Mucosa of descending colon (tissue), 3 donors: ENCODE results near the gene ARHGEF28. TPM values are rescaled to one million over a fixed set of nuclear protein-coding genes. Genes with fewer than 3 reads are reported as not detected.

ENCODE experiments used
- ATAC-seq: fragments of 200-7000 bp; cut with Tn5 transposase; one replicate; pipeline ENCODE4 v1.9.1; 2020; ENCODE audit warnings: mild to moderate bottlenecking, moderate library complexity
- DNase-seq, 3 donors: peaks; one replicate each; pipeline ENCODE4 v3.0.0-alpha.2; 2020
- H3K36me3 ChIP-seq: fragments of 200-600 bp; one replicate; pipeline ENCODE4 v1.8.0; 2021; ENCODE audit warnings: low read depth, mild to moderate bottlenecking
- H3K4me1 ChIP-seq: fragments of 200-600 bp; one replicate; pipeline ENCODE4 v1.8.0; 2021; ENCODE audit warnings: low read depth, mild to moderate bottlenecking
- H3K4me3 ChIP-seq: fragments of 200-600 bp; one replicate; pipeline ENCODE4 v1.8.0; 2021; ENCODE audit warnings: mild to moderate bottlenecking
- H3K9me3 ChIP-seq: fragments of 200-600 bp; one replicate; pipeline ENCODE4 v1.8.0; 2021; ENCODE audit warnings: mild to moderate bottlenecking
- intact Hi-C, 2 donors: fragments of 100-400 bp; cut with DNase I in 1 of 2; cut with micrococcal nuclease in 1 of 2; formaldehyde crosslinking; loops; one replicate each; pipeline versions ENCODE4 v1.11.0 to v1.11.1; 2022; cut with DNase I, micrococcal nuclease
- total RNA-seq, 3 donors: library from RNA; stranded (reverse); fragmentation: NEBNext Ultra II Directional in 2 of 3; extraction: Animal tissue kit (Norgen Biotek cat#: 25700) in 2 of 3; gene quantifications; one replicate each; pipeline versions ENCODE4 v1.2.1 to v1.2.4, GENCODE V29; 2021 to 2023
- TF ChIP-seq, protein P1 (sequence below): fragments of 200-600 bp; IDR thresholded peaks from one replicate; pipeline ENCODE4 v1.8.0; 2022; ENCODE audit warnings: antibody characterized with exemption, mild to moderate bottlenecking
- donor health status: DM: no; HTN: no; CAD: no; lungs with moderate emphysema.
- donor health status: DM: no; HTN: no; CAD: no.
- donor health status: DM: no; HTN: yes; CAD: no.

The ARHGEF28 gene
- total RNA-seq, 3 donors from 2014 or later, result 5.4 to 21.7 (median 11.6) TPM

DNA sequence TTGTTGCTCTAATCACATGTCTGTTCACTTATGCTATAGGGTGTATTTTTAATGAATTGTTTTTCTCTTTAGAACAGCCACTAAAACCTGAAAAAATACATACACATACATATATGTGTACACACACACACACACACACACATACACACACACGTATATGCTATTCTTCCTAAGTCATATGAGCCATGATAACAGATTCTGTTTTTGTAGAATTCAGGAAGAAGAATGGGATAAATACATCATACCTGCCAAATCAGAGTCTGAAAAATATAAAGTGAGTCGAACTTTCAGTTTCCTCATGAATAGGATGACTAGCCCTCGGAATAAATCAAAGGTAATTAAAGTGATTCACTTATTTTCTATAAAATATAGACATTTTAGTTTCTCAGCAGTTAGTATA lies 231.4 kb downstream of the ARHGEF28 start:
- no peaks in the 10 kb centered on the region for H3K4me1 ChIP-seq
- DNase-seq (no peak), ATAC-seq (no peak)
- intact Hi-C loops, result no loop called here
- no peak overlapping the region for H3K4me3 ChIP-seq
- no peaks in the 10 kb centered on the region for H3K36me3 ChIP-seq
- TF ChIP-seq, protein P1, sequence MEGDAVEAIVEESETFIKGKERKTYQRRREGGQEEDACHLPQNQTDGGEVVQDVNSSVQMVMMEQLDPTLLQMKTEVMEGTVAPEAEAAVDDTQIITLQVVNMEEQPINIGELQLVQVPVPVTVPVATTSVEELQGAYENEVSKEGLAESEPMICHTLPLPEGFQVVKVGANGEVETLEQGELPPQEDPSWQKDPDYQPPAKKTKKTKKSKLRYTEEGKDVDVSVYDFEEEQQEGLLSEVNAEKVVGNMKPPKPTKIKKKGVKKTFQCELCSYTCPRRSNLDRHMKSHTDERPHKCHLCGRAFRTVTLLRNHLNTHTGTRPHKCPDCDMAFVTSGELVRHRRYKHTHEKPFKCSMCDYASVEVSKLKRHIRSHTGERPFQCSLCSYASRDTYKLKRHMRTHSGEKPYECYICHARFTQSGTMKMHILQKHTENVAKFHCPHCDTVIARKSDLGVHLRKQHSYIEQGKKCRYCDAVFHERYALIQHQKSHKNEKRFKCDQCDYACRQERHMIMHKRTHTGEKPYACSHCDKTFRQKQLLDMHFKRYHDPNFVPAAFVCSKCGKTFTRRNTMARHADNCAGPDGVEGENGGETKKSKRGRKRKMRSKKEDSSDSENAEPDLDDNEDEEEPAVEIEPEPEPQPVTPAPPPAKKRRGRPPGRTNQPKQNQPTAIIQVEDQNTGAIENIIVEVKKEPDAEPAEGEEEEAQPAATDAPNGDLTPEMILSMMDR, result no peak
- no peaks in the 10 kb centered on the region for H3K9me3 ChIP-seq

DNA sequence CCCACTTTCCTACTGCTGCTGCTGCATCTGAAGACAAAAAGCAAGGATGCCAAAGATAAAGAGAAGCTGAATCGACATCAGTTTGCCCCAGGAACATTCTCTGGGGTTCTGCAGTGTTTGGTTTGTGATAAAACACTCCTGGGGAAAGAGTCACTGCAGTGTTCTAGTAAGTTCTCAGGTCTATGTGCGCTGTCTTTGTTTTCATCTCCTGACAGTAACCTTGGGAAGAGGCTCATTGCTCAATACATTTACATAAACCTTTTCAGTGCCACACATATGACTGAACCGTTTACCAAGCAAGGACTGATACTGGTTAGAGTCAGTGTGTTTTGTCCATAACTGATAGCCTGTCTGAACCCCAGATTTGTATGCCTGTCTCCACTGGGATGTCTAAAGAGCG lies 232.1 kb downstream of the ARHGEF28 start:
- ATAC-seq (no peak), DNase-seq (no peak)
- H3K4me3 ChIP-seq, result no peak overlapping the region
- TF ChIP-seq, protein P1, result no peak
- no peaks in the 10 kb centered on the region for H3K4me1 ChIP-seq
- no peaks in the 10 kb centered on the region for H3K36me3 ChIP-seq
- intact Hi-C loops, result no loop called here
- H3K9me3 ChIP-seq, result no peaks in the 10 kb centered on the region

DNA sequence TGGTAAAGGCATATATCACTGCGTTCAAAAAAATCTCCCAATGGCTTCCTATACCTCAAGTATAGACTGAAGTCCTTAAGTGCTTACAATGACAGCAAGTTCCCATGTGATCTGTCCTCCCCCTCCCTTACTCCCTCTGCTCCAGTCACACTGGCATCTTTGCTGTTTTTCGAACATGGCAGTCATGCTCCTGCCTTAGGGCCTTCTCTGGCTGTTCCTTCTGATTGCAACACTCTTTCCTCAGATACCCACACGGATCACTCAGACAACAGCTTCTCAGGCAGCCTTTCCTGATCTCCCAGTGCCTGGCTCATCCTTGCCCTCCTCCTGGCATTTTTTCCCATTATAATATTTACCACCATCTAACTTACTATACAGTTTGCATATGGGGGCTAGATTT lies 232.8 kb downstream of the ARHGEF28 start:
- Histone ChIP-seq H3K36me3 (no peaks in the 10 kb centered on the region), H3K4me1 (no peaks in the 10 kb centered on the region), H3K4me3 (no peak overlapping the region), H3K9me3 (no peaks in the 10 kb centered on the region)
- ATAC-seq, result no peak
- intact Hi-C loops, result no loop called here
- DNase-seq, result no peak
- TF ChIP-seq, protein P1, result no peak

DNA sequence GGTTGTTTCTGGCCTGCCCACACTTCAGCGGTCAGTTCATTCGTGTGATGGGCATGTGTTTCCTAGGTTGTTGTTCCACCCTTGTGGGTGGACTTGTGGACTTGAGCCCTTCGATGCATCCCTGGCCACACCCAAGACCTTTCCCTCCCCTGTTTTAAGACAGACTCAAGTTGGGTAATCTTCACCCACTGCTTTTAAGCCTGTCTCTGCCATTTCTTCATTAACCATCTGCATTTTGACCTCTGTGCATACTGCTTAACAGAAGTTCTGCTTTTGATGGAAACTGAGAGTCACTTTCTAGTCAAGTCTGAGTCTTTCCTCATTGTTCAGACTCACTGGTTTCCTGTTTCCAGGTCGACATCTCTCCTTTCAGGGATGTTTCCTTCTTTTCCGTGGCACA lies 233.7 kb downstream of the ARHGEF28 start:
- no peak for ATAC-seq

DNA sequence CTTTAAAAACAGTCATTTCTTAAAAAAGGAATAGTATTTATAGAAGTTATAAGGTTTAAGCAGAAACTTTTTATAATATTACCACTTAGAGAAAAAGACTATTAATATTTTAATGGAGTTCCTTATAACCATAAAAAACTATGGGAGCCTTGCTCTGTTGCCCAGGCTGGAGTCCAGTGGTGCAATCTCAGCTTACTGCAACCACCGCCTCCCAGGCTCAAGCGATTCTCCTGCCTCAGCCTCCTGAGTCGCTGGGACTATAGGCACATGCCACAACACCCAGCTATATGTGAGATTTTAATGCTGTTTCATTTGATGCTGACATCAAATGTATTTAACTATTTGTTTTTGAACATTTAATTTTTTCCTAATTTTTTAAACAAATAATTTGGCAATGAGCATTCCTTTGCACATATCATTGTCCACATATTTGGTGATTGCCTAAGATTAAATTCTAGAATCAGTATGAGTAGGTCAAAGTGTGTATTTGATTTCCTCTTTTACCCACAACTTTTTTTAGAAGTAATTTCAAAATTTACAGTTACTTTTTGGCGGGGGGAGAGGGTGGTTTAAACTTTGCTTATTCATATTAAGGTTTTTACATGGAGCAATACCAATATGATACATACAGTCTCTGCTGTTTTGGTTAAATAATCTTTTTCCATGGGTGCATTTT lies 235.5 kb downstream of the ARHGEF28 start:
- intact Hi-C loops, result no loop called here
- DNase-seq (no peak), ATAC-seq (no peak)
- H3K9me3 ChIP-seq, result no peaks in the 10 kb centered on the region
- no peaks in the 10 kb centered on the region for H3K4me1 ChIP-seq
- TF ChIP-seq, protein P1, result no peak
- H3K36me3 ChIP-seq, result no peaks in the 10 kb centered on the region
- no peak overlapping the region for H3K4me3 ChIP-seq

More for the DNA sequence above, 233.7 kb downstream of the ARHGEF28 start:
- Histone ChIP-seq H3K36me3 (no peaks in the 10 kb centered on the region), H3K4me1 (no peaks in the 10 kb centered on the region), H3K4me3 (no peak overlapping the region), H3K9me3 (no peaks in the 10 kb centered on the region)
- intact Hi-C loops, result no loop called here
- TF ChIP-seq, protein P1, result no peak
- DNase-seq, result no peak

DNA sequence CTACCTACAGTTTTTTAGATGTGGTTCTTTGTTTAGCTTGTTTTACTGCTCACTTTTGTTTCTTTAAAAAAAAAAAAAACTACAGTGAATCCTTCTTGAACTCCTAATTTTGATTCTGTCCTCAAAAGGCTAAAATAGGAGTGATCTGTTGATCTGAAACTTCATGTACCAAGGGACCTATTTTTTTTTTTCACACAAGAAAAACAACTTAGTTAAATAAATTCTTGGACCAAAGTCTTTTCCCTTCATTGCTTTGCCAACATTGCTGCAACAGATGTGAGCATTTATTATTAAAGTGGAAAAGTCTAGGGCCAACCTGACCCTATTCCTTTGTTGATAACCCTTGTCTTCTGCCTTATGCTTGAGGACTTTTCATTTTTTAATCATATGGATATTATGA lies 236.8 kb downstream of the ARHGEF28 start:
- TF ChIP-seq, protein P1, result no peak
- Histone ChIP-seq H3K9me3 (no peaks in the 10 kb centered on the region), H3K4me3 (no peak overlapping the region), H3K36me3 (no peaks in the 10 kb centered on the region), H3K4me1 (no peaks in the 10 kb centered on the region)
- no peak for DNase-seq
- intact Hi-C loops, result no loop called here
- no peak for ATAC-seq
